Spleen (tissue), 11 donors: ENCODE results near the gene GGNBP2. TPM values are rescaled to one million over a fixed set of nuclear protein-coding genes. Genes with fewer than 3 reads are reported as not detected.

Experiments
- DNase-seq: peaks from one replicate; pipeline ENCODE4 v3.0.0-alpha.2; 2020
- H3K27ac ChIP-seq, 8 donors: fragments of 200-600 bp; sonication (generic) in 7 of 8; 1 replicate in 4 of 8; 2 replicates in 4 of 8; pipeline versions ENCODE4 v1.5.0 to v1.8.0; 2016 to 2021; ENCODE audit warnings: inconsistent platforms in 4 of 8, mild to moderate bottlenecking in 4 of 8, moderate library complexity in 1 of 8
- H3K27me3 ChIP-seq, 7 donors: fragments of 200-600 bp; sonication (generic) in 6 of 7; replicated peaks in 1 of 7; 1 replicate in 4 of 7; 2 replicates in 3 of 7; pipeline versions ENCODE4 v1.5.0 to v1.8.0; 2016 to 2021; ENCODE audit warnings: inconsistent platforms in 3 of 7, mild to moderate bottlenecking in 1 of 7
- H3K36me3 ChIP-seq, 6 donors: fragments of 200-600 bp; sonication (generic) in 5 of 6; 1 replicate in 4 of 6; 2 replicates in 2 of 6; pipeline versions ENCODE4 v1.5.0 to v1.8.0; 2016 to 2021; ENCODE audit warnings: inconsistent platforms in 2 of 6
- H3K4me1 ChIP-seq, 6 donors: fragments of 200-600 bp; sonication (generic) in 5 of 6; 1 replicate in 3 of 6; 2 replicates in 3 of 6; pipeline versions ENCODE4 v1.5.0 to v1.8.0; 2016 to 2021; ENCODE audit warnings: inconsistent platforms in 3 of 6
- H3K4me3 ChIP-seq, 8 donors: fragments of 200-600 bp; sonication (generic) in 7 of 8; 1 replicate in 4 of 8; 2 replicates in 4 of 8; pipeline versions ENCODE4 v1.5.0 to v1.8.0; 2016 to 2021; ENCODE audit warnings: inconsistent platforms in 4 of 8, mild to moderate bottlenecking in 4 of 8, moderate library complexity in 2 of 8
- H3K9me3 ChIP-seq, 8 donors: fragments of 200-600 bp; sonication (generic) in 7 of 8; 1 replicate in 4 of 8; 2 replicates in 4 of 8; pipeline versions ENCODE4 v1.5.0 to v1.8.0; 2016 to 2021; ENCODE audit warnings: inconsistent platforms in 4 of 8
- POLR2A ChIP-seq, 3 donors: fragments of 450-650 bp; IDR thresholded peaks; one replicate each; pipeline ENCODE4 v1.5.1; 2017; ENCODE audit warnings: antibody characterized with exemption in 3 of 3, mild to moderate bottlenecking in 1 of 3
- POLR2AphosphoS5 ChIP-seq, 3 donors: sonication (generic); formaldehyde crosslinking; IDR thresholded peaks; one replicate each; pipeline ENCODE4 v1.5.1; 2017; ENCODE audit warnings: antibody characterized with exemption in 3 of 3
- WGBS, 5 donors: extraction: QIAGEN DNeasy Blood & Tissue Kit in 3 of 5; methylation state at CpG; one replicate each; pipeline versions ENCODE4 v1.1.5 to v1.1.7; 2013 to 2018; 5-methylcytosine and 5-hydroxymethylcytosine counted together
- intact Hi-C: fragments of 100-400 bp; cut with DNase I; formaldehyde crosslinking; loops from one replicate; pipeline ENCODE4 v1.15.0; 2023; ENCODE audit warnings: low total_unique reads
- polyA plus RNA-seq, 3 donors: library from polyadenylated mRNA; stranded (reverse); fragments of 200-250 nt; gene quantifications; one replicate each; pipeline ENCODE4 v1.2.1, GENCODE V29; 2013
- total RNA-seq, 7 donors: library from RNA; depleted of rRNA in 3 of 7; stranded (reverse); fragments of >200 nt in 3 of 7; fragmentation: NEBNext Ultra II Directional in 4 of 7; extraction: Animal tissue kit (Norgen Biotek cat#: 25700) in 4 of 7; gene quantifications; one replicate each; pipeline versions ENCODE4 v1.1.0 to v1.2.1, GENCODE V29; 2016 to 2021
- TF ChIP-seq, protein P1 (sequence below), 11 experiments: fragments of 200-600 bp in 7 of 11; fragments of 450-650 bp in 4 of 11; sonication (generic) in 4 of 11; IDR thresholded peaks in 8 of 11; conservative IDR thresholded peaks in 3 of 11; 1 replicate in 7 of 11; 2 replicates in 4 of 11; pipeline versions ENCODE4 v1.4.0 to v1.8.0; 2016 to 2021; ENCODE audit warnings: antibody characterized with exemption in 11 of 11, inconsistent platforms in 4 of 11, mild to moderate bottlenecking in 1 of 11
- donor health status: healthy with polysubstance abuse.
- donor health status: DM: no; HTN: no; CAD: no; lungs with moderate emphysema.
- donor health status: DM: no; HTN: no; CAD: no.
- donor health status: Bipolar disorder and iron deficiency.
- donor health status: healthy.
- donor health status: DM: no; HTN: no; CAD: no.
- donor health status: DM: yes; HTN: yes; CAD: no.

Gene GGNBP2
- total and polyA plus RNA-seq, 10 donors = 60.8 to 123 (median 88.5) TPM

DNA sequence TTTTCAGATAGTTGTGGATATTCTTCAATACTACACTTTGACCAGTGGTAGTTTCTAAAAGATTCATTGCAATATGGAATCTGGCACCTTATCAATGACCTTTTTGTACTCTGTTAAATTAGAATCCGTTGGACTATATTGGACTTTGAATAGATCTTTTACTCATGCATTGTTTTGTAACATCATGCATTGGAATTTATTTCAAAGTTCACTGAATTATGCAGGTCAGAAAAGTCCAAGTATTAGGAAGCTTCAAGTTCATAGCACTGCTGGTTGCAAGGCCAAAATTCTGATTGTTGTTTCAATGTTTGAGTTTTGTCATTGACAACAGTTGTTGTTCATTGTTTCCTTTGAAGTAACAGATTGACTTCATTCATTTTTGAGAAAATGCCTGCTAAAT lies 39.1 kb downstream of the GGNBP2 start:
- no peaks in the 10 kb centered on the region for H3K4me1 ChIP-seq
- no peak overlapping the region for H3K4me3 ChIP-seq
- no peaks in the 10 kb centered on the region for H3K27me3 ChIP-seq
- peaks cover 3 to 100% (median 98%) of the 10 kb centered on the region in 6 donors for H3K36me3 ChIP-seq
- no peak for TF ChIP-seq POLR2A (IDR thresholded peaks at IDR 0.05)
- TF ChIP-seq POLR2AphosphoS5 (IDR thresholded peaks at IDR 0.05) = no peak
- TF ChIP-seq, protein P1, sequence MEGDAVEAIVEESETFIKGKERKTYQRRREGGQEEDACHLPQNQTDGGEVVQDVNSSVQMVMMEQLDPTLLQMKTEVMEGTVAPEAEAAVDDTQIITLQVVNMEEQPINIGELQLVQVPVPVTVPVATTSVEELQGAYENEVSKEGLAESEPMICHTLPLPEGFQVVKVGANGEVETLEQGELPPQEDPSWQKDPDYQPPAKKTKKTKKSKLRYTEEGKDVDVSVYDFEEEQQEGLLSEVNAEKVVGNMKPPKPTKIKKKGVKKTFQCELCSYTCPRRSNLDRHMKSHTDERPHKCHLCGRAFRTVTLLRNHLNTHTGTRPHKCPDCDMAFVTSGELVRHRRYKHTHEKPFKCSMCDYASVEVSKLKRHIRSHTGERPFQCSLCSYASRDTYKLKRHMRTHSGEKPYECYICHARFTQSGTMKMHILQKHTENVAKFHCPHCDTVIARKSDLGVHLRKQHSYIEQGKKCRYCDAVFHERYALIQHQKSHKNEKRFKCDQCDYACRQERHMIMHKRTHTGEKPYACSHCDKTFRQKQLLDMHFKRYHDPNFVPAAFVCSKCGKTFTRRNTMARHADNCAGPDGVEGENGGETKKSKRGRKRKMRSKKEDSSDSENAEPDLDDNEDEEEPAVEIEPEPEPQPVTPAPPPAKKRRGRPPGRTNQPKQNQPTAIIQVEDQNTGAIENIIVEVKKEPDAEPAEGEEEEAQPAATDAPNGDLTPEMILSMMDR (IDR thresholded peaks at IDR 0.05 in 8 of 11, conservative IDR thresholded peaks at IDR 0.05 in 3 of 11) = no peak
- no peak for DNase-seq
- H3K27ac ChIP-seq = no peak overlapping the region
- intact Hi-C loops = no loop called here
- 79 to 96% (median 85%) methylated on average over 1 of the region's 1 CpG for WGBS, 5 donors
- no peaks in the 10 kb centered on the region for H3K9me3 ChIP-seq

DNA sequence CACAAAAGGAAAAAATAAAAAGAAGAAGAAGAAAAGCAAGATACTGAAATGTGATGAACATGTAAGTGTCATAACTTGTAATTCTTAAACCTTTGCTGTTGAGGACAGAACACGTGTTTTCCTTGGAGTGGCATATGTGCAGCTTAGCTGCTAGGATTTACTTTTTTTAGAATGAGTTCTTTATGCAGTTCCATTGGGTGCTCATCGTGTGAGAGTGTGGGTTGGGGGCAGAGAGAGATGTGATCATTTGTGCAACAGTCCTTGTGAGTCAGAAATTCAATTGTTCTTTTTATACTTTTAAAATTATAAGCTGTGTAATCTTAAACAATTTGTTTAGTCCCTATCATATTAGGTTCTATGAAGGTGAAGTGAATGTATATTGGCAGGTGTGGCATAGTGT lies 41.4 kb downstream of the GGNBP2 start:
- WGBS, 5 donors = 93 to 97% (median 95%) methylated on average over 2 of the region's 2 CpGs
- peaks cover 0 to 19% (median 4%) of the 10 kb centered on the region in 6 donors for H3K4me1 ChIP-seq
- DNase-seq = no peak
- peaks cover 0 to 99% (median 83%) of the 10 kb centered on the region in 6 donors for H3K36me3 ChIP-seq
- intact Hi-C loops = no loop called here
- H3K4me3 ChIP-seq = no peak overlapping the region
- no peaks in the 10 kb centered on the region for H3K27me3 ChIP-seq
- TF ChIP-seq, protein P1 (IDR thresholded peaks at IDR 0.05 in 8 of 11, conservative IDR thresholded peaks at IDR 0.05 in 3 of 11) = no peak
- TF ChIP-seq POLR2A (IDR thresholded peaks at IDR 0.05) (no peak), POLR2AphosphoS5 (IDR thresholded peaks at IDR 0.05) (no peak)
- no peaks in the 10 kb centered on the region for H3K9me3 ChIP-seq
- H3K27ac ChIP-seq = no peak overlapping the region

DNA sequence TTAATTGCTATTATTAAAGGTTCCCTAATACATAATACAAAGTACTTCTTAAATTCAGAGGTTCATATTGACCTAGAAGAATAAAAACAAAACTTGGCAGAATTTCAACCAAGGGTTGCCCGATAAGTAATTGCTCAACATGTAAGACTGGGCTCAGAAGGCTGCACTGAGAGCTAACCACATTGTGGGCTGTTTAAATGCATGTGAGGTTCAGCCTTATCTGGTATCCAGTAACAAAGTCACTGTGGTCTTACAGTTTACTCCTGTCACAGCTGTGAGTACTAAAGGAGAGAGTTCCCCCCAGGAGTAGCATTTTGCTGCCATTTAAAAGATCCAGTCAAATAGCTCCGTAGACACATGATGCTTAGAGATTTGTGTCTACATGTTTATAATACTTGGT lies 45.4 kb downstream of the GGNBP2 start:
- peaks cover 5 to 45% (median 20%) of the 10 kb centered on the region in 6 donors for H3K4me1 ChIP-seq
- H3K4me3 ChIP-seq = no peak overlapping the region
- TF ChIP-seq, protein P1 (IDR thresholded peaks at IDR 0.05 in 8 of 11, conservative IDR thresholded peaks at IDR 0.05 in 3 of 11) = no peak
- TF ChIP-seq POLR2AphosphoS5 (IDR thresholded peaks at IDR 0.05) = peak in 1 of 3 donors; percentile 21
- DNase-seq = no peak
- H3K27me3 ChIP-seq = peaks cover 0 to 9% (median 0%) of the 10 kb centered on the region in 7 donors
- intact Hi-C loops = no loop called here
- H3K36me3 ChIP-seq = peaks cover 0 to 60% (median 44%) of the 10 kb centered on the region in 6 donors
- no peaks in the 10 kb centered on the region for H3K9me3 ChIP-seq
- peak overlapping the region in 1 of 8 donors; percentile 12 for H3K27ac ChIP-seq
- 40 to 66% (median 44%) methylated on average over 2 of the region's 2 CpGs for WGBS, 5 donors

DNA sequence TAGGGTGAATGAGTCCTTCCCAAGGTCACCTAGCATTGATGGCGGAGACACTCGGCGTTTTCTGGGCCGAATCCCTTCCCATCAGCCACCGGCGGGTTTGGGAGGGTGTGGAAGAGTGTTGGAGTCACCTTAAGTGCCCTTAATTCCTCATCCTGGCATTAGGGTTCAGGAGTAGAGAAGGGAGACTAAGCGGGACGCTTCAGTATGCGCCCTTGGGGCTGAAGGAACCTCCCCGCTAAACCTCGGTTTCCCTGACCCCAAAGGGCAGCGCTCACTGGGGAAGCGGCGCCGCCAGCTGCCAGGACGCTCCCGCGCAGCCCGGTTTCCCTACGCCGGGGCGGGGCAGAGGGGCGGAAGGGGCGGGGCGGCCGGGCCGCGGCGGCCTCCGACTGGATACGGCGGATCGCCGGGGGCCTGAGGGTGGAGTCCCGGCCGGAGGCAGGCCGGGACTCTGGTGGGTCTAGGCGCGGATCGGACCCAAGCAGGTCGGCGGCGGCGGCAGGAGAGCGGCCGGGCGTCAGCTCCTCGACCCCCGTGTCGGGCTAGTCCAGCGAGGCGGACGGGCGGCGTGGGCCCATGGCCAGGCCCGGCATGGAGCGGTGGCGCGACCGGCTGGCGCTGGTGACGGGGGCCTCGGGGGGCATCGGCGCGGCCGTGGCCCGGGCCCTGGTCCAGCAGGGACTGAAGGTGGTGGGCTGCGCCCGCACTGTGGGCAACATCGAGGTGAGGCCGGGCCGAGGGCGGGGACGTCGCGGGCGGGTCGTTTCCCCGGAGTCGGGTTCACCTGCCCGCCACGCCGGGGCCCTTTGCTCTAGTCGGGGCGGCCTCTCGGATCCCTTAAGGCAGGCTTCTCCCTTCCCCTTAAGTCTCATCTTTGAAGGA lies 47.0 kb downstream of the GGNBP2 start, which contains the start of gene DHRS11:
Gene DHRS11, plus strand, starts transcription at position 446 of the 882 bp plus-strand sequence. Its CDS starts 131 bp downstream, at position 577.
- WGBS, 5 donors = 2 to 4% (median 3%) methylated on average over 44 to 87 of the region's 87 CpGs
- peak within 1 kb of the TSS; percentile 15 to 83 (median 68) for H3K27ac ChIP-seq
- H3K36me3 ChIP-seq = peaks cover 0 to 44% (median 28%) of the 10 kb centered on the region in 6 donors
- TF ChIP-seq, protein P1 (IDR thresholded peaks at IDR 0.05 in 8 of 11, conservative IDR thresholded peaks at IDR 0.05 in 3 of 11) = peak in 1 of 11 experiments; percentile 9
- TF ChIP-seq POLR2AphosphoS5 (IDR thresholded peaks at IDR 0.05) (peak; percentile 79 to 86 (median 83)), POLR2A (IDR thresholded peaks at IDR 0.05) (no peak)
- intact Hi-C loops = no loop called here
- H3K27me3 ChIP-seq = peaks cover 0 to 9% (median 0%) of the 10 kb centered on the region in 7 donors
- no peaks in the 10 kb centered on the region for H3K9me3 ChIP-seq
- peak within 1 kb of the TSS; percentile 62 to 93 (median 78) for H3K4me3 ChIP-seq
- DNase-seq = peak; percentile 95
- H3K4me1 ChIP-seq = peaks cover 5 to 45% (median 20%) of the 10 kb centered on the region in 6 donors
